ENCODE measurements around the gene FMN2.
"Not testable (repeated sequence)": the region's sequence is repeated elsewhere in the genome, so short reads cannot be mapped to it uniquely, and the experiment has no call there.

Gene FMN2

DNA sequence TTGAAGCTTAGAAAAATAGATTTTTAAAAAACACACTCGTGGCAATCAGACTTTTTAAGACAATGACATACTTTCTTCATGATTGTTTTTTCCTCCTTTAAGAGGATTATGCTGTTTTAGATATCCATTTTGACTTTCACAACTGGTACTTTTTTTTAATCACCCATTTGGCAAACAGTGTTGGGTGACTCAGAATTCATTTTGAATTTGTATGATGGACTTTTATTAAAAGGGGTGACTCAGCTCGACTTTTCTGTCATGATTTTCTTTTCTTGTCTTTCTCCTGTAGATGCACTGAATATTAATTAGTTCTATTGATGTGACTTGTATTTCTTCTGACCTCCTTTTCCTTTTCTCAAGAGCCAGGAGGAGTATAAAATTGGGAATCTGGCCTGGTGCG, 44.7 kb downstream of the FMN2 start:
- no peak for DNase-seq (ENCODE audit: low read depth in 3 of 3, low spot score in 1 of 3)

DNA sequence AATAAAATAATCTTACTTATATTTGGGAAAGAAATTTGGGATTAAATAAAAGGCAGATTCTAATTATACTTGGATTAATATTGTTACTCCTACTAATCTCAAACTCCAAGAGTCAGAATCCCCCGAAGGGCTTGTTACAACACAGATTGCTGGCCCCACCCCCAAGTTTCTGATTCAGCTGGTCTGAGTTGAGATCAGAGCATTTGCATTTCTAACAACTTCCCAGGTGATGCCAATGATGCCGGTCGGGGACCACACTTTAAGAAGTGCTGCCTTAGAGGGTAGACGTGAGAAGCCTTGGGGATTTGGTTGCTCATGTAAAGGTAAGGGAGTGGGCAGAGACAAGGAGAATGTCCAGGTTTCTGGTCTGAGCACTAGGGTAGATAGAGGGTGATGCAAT, 47.2 kb downstream of the FMN2 start:
- no peak for DNase-seq (ENCODE audit: low read depth in 3 of 3, low spot score in 1 of 3)

DNA sequence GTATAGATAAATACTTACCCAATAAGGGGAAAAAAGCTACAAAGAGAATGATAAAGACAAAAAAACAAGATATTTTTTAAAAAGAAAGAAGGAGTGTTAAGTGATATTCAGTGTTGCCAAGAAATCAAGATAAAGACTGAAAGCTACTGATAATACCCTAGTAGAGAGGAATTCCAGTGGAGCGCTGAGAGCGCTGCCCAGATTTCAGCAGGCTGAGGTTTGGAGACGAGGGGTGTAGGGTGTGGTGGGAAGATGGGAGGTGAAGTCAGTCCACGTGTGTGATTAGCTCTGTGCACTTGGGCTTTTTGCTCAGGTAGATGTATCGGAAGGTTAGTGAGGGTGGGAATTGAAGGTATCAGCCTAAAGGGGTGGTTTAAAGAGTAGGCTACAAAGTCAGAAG, 47.8 kb downstream of the FMN2 start:
- no peak for DNase-seq (ENCODE audit: low read depth in 3 of 3, low spot score in 1 of 3)

DNA sequence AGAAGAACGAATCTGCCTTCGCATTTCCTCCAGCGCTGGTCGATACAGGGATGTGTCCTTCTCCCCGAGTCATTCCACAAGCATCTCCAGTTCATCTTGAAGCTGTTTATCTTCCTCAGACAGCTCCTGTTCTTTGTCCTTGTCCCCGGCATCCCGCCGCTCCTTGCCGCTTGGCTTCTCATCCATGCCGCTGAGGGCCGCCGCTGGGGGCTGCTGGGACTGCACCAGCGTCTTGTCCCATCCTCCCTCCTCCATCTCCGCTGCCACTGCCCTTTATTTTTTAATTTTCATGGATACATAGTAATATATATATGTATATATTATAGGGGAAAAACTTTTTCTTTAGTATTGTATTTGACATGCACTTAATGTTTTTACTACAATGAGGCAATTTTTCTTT, 53.4 kb downstream of the FMN2 start:
- DNase-seq (ENCODE audit: low read depth in 3 of 3, low spot score in 1 of 3), result no peak

DNA sequence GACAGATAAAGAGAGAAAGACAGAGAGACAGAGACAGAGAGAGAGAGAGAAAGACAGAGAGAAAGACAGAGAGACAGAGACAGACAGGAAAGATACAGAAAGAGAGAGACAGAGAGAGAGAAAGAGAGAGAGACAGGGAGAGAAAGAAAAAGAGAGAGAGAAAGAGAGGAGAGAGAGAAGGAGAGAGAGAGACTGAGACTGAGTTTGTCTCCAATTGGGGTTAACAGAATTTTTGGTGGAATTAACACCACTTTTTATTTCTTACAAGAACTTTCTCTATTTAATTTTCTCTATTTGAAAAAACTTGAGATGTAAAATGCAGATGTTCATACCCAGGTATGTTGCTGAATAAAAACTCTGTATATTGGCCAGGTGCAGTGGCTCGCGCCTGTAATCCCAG, 56.6 kb downstream of the FMN2 start:
- no peak for DNase-seq (ENCODE audit: low read depth in 3 of 3, low spot score in 1 of 3)

DNA sequence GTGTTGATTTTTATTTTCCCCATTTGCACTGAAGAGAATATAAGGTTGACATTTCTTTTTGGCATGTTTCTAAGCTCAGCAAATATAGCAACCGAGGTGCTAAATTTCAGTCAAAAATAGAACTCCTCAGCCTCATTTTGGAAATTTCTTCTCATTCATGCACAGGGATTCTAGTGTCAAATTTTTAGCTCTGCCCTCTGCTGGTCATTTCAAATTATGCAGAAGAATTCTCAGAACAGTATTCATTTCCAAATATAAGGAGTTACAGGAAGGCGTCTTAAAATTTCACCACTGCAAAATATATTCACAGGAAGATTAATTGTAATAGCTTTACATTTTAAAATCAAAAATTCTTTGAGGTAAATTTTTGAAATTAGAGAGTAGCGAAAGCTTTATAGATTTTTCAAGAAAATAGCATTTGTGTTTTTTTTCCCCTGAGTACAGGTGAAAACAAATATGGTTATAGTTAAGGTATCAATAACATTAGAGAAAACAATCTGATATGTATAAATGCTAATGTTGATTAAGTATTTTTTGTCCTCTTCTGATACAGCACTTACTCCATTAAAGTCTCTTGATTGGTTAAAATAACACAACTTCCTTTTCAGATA, 57.9 kb downstream of the FMN2 start:
- no peak for DNase-seq (ENCODE audit: low read depth in 3 of 3, low spot score in 1 of 3)

DNA sequence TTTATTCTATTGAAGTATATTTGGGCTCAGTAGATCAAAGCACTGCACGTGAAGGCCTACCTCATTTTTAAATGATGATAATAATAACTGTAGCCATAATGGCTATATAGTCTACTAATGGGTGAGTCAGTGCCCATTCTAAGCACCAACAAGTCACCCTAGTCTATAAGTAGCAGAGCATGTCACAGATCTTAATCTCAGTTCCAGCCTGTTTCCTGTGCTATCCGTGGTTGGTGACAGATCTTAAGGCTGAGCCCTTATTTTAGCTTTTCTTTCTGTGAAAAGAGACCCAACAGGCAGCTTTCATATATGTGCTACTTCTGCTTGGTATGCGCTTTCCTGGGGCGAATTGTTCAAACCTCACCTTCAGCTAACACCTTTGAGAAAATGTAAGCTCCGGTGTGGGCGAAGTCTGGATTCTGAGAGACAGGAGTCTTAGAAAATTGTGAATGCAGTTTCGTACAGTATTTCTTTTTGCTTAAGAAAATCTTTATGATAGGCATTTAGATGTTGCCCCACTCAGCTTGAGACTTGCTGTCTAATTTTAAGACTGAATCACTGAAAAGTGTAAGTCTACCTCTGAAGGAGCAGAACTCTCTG, 59.6 kb downstream of the FMN2 start:
- DNase-seq (ENCODE audit: low read depth in 3 of 3, low spot score in 1 of 3), result no peak

DNA sequence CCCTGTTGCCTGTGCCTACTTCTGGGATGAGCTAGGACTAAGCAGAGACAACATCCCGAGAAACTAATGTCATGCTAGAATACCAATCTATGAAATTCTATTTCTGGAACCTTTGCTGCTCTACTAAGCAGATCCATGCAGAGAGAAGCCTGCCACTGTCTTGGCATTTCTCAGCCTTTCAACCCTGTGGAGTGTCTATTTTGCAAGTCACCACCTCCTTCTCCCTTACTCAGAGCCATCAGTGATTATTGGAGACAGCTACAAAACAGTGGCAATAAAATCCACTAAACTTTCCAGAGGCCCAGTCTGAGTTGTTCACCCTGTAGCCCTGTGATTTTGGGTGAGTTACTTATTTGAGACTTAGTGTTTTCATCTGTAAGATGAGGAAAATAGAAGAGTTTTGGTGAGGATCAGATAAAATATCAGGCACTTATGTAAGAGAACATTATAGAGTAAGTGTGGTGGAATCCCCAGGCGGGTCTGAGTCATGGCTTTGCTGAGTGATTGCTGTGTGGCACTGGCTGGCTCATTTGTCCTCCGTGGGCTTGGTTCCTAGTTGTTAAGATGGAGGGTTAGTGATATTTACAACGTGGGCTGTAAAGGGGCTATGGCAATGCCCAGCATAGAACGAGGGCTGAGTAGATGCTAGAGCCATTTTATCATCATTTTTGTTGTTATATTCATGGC, 61.1 kb downstream of the FMN2 start:
- no peak for DNase-seq (ENCODE audit: low read depth in 3 of 3, low spot score in 1 of 3)

DNA sequence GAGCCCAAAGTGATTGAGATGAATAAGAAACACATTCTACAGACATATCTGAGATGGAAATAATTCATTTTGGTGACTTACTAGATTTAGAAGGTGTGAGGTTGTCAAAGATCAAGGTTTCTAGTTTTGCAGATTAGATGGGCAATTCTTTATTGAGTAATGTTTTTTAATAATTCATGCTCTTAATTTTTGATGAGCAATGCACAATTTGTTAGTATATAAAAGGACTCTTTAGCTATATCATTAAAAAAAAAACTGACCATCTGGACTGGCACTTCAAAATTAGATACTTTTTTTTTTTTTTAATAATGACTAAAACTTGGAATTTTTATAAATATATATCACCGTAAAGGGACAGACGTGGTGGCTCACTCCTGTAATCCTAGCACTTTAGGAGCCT, 63.9 kb downstream of the FMN2 start:
- no peak for DNase-seq (ENCODE audit: low read depth in 3 of 3, low spot score in 1 of 3)

DNA sequence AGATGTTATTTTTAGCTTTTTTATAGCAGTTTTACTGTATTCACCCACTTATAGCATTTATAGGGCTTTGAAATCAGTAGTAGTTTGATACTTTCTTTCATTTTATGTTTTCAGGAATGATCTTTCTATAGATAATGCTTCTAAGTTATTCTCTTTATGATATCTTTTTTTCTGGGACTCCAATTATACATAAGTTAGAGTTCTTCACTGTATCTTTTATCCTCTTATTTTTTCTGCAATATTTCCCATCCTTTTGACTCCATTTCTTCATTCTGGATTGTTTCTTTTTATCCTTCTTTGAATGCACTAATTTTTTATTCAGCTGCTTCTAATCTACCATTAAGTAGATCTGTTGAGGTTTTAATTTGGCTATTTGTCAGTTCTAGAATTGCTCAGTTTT, 73.1 kb downstream of the FMN2 start:
- DNase-seq (ENCODE audit: low read depth in 3 of 3, low spot score in 1 of 3), result no peak

DNA sequence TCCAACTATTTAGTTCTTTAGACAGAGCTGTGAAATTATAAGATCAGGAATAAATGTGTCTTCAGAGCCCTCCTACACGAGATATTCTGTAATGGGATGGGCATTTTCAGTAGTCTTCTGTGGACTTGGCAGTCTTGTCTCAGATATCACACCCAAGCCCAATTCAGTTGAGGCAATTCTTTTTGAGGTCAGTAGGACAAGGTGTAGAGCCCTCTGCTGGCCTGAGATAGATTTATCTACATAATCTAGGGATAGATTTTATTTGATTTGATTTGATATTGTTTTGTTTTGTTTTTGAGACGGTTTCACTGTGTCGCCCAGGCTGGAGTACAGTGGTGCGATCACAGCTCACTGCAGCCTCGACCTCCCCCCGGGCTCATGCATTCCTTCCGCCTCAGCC, 77.5 kb downstream of the FMN2 start:
- DNase-seq (ENCODE audit: low read depth in 3 of 3, low spot score in 1 of 3), result no peak

DNA sequence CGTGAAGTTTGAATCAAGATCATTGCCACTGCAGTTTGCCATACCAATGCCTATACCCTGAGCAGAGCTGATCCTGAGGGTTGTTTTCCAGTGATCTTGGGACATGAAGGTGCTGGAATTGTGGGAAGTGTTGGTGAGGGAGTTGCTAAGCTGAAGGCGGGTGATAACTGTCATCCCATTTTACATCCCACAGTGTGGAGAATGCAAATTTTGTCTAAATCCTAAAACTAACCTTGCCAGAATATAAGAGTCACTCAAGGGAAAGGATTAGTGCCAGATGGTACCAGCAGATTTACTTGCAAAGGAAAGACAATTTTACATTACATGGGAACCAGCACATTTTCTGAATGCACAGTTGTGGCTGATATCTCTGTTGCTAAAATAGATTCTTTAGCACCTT, 78.6 kb downstream of the FMN2 start:
- no peak for DNase-seq (ENCODE audit: low read depth in 3 of 3, low spot score in 1 of 3)

DNA sequence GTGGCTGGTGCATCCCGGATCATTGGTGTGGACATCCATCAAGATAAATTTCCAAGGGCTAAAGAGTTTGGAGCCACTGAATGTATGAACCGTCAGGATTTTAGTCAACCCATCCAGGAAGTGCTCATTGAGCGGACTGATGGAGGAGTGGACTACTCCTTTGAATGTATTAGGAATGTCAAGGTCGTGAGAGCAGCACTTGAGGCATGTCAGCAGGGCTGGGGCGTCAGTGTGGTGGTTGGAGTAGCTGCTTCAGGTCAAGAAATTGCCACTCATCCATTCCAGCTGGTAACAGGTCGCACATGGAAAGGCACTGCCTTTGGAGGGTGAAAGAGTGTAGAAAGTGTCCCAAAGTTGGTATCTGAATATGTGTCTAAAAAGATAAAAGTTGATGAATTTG, 79.1 kb downstream of the FMN2 start:
- no peak for DNase-seq (ENCODE audit: low read depth in 3 of 3, low spot score in 1 of 3)

DNA sequence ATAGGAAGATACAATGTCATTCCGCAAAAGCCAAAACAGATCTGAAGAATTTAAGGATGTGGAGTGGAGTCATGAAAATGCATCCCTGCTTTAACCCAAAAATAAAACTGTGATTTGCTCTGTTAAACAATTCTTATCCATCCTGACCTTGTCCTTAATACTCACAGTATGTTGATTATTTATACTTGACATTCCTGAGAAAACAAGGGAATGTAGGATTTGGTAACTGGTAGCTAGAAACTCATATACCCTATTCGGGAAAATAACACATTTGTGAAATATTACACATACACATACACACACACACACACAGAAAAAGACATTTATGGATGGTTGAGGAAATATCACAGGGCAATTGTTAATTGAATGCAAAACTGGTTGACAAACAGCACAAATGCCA, 80.2 kb downstream of the FMN2 start:
- no peak for DNase-seq (ENCODE audit: low read depth in 3 of 3, low spot score in 1 of 3)

DNA sequence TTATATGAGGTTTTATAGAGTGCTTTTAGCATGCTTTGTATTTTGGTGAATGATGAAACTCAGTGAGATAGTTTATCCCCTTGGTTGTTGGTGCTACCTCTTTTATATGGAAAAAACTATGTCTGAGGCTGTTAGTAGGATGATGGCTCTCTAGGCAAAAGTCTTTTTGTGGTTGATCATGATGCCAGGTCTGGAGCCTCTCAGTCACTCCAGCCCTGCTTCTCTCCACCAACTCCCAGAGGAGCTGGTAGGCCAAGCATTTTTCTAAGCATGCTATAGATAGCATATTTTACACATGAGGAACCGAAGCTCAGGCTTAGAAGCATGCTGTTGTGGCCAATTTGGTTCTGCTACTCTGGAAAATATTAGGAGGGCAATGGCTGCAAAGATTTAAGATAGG, 82.2 kb downstream of the FMN2 start:
- DNase-seq (ENCODE audit: low read depth in 3 of 3, low spot score in 1 of 3), result no peak

DNA sequence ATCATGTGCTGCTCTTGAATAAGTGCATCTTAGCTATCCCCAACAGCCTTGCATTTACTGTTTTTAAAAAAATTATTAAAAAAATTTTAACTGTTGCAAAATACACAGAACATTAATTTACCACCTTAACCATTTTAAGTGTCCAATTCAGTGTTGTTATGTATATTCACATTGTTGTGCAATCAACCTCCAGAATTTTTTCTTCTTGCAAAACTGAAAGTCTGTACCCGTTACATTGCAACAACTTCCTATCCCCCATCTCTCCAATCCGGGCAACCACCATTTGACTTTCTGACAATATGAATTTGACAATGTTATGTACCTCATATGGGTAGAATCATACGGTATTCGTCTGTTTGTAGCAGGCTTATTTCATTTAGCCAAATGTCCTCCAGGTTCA, 83.1 kb downstream of the FMN2 start:
- DNase-seq (ENCODE audit: low read depth in 3 of 3, low spot score in 1 of 3), result no peak

DNA sequence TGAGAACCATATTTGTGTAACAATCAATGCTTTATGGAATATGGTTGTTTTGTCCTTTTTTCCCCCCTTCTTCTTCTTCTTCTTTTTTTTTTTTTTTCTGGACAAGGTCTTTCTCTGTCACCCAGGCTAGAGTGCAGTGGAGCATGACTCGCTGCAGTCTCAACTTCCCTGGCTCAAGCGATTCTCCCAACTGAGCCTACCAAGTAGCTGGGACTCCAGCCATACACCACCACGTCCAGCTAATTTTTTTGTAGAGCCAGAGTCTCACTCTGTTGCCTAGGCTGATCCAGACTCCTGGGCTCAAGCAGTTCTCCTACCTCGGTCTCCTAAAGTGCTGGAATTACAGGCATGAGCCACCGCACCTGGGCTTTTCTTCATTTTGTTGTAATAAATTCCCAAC, 86.7 kb downstream of the FMN2 start:
- DNase-seq (ENCODE audit: low read depth in 3 of 3, low spot score in 1 of 3), result no peak

DNA sequence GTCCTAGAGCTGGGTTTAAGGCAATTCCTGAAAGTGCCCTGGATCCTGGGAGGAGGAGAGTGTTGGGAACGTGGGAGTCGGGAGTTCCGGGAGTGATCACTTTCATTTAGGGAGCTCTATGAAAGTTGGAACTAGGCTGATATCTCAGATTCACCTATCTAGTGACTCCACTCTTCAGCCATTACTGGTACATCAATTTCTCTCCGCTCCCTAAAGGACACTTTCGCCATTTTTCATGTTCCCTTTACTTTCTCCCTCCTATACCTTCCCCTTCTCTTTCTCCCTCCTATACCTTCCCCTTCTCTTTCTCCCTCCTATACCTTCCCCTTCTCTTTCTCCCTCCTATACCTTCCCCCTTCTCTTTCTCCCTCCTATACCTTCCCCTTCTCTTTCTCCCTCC, 93.0 kb downstream of the FMN2 start:
- DNase-seq (ENCODE audit: low read depth in 3 of 3, low spot score in 1 of 3), result not testable (repeated sequence)

DNA sequence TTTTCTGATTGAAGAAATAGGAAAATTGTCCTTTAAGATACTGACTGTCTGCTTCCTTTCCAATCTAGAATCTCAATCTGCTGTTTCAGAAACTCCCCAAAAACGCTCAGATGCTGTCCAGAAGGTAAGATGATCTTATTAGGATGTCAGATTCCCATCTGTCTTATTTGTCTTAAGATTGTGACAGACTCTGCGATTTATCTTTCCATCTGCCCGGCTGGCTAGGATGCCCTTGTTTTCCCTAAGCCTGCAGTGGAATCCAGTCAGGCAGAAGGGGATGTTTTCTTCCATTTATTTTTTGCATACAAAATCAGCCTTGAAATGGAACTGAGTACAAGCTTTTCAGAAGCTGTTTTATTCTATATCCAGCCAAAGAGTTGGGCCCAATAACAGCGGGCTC, 96.5 kb downstream of the FMN2 start:
- no peak for DNase-seq (ENCODE audit: low read depth in 3 of 3, low spot score in 1 of 3)

DNA sequence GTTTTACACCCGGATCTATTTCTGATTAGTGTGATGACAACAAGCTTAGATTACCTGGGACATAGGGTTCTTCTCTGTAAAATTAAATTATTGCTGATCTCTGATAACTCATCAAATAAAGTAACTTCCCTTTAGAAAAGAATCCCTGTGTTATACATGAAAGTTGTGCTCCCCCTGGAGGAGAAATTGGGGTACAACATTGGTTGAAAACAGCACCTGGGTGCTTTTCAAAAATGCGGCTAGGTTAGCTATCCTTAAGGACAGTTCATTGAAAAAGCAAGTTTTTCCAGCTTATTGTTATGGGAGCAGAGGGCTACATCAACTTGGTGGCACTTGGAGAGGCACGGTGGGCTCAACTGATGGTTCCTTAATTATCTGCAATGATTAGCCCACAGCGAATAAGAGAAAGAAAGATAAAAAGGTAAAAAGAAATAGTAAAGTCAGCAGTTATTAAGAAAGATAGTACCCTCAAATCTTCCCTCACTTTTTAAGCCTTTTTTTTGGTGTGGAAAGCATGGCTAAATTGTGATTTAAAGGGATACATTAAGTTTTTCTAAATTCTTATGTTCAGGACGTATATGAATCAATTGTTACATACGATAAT, 97.8 kb downstream of the FMN2 start:
- no peak for DNase-seq (ENCODE audit: low read depth in 3 of 3, low spot score in 1 of 3)

DNA sequence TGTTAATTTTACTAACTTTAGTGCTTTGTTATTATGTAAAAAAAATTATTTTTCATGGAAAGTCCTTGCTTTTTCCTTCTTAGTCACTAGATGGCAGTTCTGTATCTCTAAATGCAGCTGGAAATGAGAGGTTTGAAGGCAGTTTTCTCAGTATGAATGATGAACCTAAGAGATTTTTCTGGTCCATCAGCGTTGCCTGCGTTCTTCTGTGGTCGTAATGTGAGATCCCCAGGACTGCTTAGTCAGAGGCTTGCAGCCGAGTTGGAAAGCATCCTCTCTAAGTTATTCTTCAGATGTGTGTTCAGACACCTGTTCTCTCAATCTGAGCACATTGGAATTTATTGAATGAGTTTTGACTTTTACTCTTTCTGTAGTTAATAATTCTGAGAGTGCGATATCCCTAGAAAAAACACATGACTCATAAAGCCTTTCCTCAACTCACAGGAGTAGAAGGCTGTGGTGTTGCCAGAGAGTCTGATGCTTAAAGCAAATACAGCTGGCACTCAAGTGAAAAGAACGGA, 99.3 kb downstream of the FMN2 start:
- no peak for DNase-seq (ENCODE audit: low read depth in 3 of 3, low spot score in 1 of 3)

DNA sequence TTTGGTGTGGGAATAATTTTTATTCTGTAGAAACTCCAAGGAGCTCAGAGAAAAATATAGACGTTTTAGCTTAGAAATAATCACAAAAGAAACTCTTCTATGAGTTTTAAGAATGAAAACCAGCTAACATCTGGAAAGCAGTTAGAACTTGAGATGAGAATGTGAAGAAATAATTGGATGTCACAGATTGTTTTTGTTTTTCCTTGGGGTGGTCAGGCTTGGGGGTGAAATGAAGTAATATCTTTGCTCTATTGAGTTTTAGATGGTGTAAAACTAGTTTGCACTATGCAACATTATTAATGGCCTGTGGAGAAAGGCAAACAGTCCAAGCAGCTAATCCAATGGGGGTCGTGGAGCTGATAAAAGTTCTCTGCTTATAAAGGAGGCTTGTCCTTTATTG, 101.2 kb downstream of the FMN2 start:
- no peak for DNase-seq (ENCODE audit: low read depth in 3 of 3, low spot score in 1 of 3)

Measured in stimulated activated CD4-positive, alpha-beta T cell treated with anti-CD3 and anti-CD28 coated beads, TNF-alpha, amount 100 ng/mL, for 1 hour (primary cell).